Stimulated activated CD8-positive, alpha-beta memory T cell treated with anti-CD3 and anti-CD28 coated beads, Interleukin-12 subunit alpha, Interleukin-12 subunit beta, amount 100 ng/mL, for 1 hour (primary cell): Measurements from ENCODE around the gene FCER2.
A peak's percentile ranks its signal among the peaks of the same experiment; 100 is the strongest.

Experiments used
- DNase-seq: peaks from one replicate; pipeline ENCODE4 v3.0.0-alpha.2; 2020; ENCODE audit warnings: low read depth

Gene FCER2

DNA sequence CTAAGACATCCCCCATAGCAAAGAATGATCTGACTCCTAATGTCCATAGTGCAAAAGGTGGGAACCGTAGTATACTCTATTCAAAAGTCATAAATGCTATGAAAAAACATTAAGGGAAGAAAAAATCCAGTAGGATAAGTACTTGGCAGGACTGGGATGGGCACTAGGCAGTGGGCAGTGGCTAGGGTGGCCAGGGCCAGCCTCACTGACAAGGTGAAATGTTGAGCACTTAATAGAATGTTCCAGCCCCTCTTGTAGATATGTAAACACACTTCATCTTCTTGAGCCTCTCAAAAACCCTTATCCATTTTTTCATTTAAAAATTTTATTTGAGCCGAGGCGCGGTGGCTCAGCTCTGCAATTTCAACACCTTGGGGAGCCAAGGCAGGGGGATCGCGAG lies 31.4 kb upstream of the FCER2 start:
- no peak for DNase-seq

DNA sequence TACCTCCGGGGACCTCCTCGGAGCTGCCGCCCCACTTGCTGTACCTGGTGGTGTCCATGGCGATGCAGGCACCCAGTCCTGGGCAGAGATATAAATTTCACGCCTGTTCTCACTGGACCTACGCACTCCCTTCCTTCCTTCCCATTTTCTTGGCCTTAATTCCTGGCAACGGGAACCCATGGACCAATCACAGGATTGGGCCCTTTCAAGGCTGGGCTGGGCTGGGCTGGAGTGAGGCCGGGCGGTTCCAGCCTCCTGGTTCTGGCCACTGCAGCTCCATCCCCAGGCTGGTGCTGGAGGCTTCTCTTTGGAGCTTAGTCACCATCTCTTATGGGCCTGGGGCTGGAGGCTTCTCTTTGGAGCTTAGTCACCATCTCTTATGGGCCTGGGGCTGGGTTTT lies 30.1 kb upstream of the FCER2 start, which contains the start of gene CLEC4G:
CLEC4G (minus strand) TSS at position 66 of the 400 bp plus-strand sequence; CDS start at position 58, 8 bp downstream.
- DNase-seq = no peak

DNA sequence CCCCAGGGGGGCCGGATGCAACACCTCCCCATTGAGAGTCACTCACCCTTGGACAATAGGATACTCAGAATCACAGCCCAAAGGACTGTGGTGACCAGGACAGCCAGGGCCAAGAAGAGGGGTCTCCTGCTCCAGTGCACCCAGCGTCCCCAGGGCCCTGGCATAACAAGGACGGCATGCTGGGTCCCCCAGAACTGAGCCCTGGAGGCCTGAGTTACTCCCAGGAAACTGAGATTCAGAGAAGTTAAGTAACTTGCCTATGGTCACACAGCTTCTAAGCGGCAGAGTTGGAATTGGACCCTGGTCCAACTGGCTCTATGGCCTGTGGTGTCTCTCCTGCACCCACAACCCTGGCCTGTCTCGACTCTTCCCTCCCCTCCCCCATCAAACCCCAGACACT lies 29.7 kb upstream of the FCER2 start:
- no peak for DNase-seq

DNA sequence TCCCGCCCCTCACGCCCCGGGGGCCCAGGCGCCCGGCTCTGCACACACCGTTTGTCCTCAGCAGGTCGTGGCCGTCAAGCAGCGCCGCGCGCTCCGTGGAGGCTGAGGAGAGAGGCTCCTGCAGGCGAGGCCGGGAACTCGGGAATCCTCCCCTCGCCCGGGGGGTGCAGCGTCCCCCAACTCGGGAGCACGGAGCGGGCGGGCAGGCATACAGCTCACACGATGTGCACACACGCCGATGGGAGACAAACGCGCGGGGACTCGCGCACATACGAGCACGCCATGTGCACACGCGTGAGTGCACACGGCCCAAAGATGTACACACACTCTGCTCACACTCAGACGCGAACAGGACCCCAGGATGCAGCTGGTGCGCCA lies 29.3 kb upstream of the FCER2 start:
- DNase-seq = no peak

DNA sequence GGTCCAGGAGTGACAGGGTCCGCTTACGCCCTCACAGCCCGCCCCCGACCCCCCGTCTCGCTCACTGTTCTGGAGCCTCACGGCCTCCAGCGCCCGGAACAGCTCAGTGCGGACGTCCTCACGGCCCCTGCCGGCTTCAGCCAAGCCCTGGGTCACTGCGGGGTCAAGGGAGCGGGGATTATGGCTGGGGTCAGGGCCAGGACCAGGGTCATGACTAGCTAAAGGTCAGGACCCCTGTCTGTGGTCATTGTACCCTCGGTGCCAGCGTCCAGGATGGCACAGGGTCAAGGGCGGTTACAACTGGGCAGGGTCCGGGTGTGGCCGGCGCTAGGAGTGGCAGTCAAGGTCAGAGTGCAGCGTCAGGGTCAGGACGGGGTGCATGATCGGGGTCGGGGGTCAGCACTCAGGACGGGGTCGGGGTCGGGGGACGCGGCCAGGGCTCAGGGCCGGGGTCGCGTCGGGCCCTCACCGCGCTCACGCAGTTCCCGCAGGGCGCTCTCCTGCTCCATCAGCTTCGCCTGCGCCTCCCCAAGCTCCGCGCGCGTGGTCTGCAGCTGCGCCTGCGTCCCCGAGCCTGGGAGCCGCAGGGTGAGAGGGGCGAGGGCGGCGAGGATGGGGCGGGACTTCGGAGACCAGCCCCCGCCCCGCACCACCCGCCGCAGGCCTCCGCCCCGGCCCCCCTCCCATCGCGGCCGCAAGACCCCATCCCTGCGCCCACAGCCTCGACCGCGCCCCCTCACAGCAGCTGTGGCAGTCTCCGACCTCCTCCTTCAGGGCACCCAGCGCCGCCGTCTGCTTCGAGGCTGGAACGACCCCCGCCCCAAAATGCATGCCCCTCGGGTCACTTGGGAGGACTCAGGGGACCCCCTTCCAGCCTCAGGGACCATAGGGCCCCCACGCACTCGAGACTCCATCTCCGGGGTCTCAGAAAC lies 28.6 kb upstream of the FCER2 start:
- DNase-seq = no peak

DNA sequence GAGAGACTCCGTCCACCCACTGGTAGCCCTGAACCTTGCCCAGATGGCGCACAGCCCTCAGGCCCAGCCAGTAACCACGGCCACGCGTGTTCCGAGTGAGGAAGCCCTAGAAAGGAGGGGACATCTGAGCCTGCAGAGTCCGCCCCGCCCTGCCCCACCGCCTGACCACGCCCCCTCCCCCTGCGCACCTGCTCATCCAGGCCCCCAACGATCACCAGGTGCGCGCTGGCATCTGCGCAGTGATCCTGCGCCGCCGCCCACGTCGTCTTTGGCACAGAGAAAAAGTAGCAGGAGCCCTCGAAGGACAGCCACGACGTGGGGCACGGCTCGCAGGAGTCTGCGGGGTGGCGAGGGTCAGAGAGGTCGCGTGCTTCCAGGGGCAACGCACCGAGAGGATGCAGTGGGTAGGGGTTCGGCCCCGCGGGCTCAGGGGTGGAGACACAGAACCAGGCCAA lies 27.9 kb upstream of the FCER2 start:
- no peak for DNase-seq

DNA sequence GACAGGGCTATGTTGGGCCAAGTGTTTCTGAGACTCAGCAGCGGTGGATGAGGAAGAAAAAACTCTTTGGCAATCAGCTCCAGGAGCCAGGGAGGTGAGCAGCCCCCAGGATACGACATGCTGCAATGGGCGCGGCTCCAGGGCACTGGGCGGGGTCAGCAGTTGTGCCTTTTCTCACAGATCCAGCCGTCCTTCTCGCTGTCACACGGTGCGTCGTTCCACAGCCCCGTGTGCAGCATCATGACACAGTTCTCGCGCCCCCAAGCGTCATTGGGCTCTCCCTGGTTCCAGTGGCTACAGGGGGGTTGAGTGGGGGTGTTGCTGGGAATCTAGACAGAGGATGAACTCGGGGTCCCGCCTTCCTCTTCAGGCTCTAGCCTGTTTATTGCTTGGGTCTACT lies 27.3 kb upstream of the FCER2 start:
- no peak for DNase-seq

DNA sequence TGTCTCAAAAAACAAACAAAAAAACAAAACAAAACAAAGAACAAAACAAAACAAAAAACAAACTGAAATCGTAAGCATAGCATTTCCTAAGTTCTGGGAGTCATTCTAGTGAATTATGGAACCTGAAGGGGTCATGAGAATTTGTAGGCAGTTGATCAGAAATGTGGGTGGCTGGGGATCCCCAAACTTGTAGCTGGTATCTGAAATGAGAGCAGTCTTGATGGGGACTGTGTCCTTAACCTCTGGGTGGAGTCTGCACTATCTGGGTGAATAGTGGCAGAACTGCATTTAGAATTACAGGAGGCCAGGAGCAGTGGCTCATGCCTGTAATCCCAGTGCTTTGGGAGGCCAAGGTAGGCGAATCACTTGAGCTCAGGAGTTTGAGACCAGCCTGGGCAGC lies 23.9 kb upstream of the FCER2 start:
- DNase-seq = no peak

DNA sequence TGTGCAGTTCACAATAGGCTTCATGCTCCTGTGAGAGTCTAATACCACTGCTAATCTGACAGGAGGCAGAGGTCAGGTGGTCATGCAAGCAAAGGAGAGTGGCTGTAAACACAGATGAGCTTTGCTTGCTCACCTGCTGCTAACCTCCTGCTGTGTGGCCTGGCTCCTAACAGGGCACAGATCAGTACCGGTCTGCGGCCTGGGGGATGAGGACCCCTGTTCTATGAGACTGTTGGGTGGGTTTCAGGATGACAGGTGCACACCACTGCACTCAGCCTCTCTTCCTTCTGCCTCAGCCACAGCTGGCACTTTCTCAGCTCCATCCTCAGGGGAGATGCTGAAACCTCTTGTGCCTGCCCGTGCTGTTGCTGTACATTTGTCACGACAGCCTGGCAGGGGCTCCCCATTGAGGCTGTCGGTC lies 20.3 kb upstream of the FCER2 start:
- no peak for DNase-seq

DNA sequence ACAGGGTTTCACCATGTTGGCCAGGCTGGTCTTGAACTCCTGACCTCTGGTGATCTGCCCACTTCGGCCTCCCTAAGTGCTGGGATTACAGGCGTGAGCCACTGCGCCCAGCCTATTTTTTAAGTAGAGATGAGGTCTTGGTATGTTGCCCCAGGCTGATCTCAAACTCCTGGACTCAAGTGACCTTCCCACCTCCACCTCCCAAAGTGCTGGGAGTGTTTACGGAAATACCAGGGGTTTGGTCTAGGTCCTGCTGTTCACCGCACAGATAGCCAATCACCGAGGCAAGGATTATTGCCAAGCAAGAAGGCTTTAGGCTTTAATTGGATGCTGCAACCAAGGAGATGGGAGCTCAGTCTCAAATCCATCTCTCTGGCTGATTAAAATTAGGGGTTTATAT lies 18.4 kb upstream of the FCER2 start:
- DNase-seq = no peak

DNA sequence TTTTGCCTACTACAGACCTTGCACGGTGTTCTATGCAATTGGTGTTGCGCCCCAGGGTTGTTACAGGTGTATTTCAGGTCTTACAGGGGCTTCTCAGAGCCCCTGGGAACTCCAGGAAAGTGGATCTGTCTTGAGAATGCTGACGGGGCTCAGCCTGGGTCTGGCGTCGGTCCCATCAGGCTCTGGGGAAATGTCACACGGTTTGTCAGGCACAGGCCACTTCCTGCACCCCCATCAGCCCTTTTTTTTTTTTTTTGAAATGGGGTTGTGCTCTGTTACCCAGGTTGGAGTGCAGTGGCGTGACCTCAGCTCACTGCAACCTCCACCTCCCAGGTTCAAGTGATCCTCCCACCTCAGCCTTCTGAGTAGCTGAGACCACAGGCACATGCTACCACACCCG lies 16.7 kb upstream of the FCER2 start:
- DNase-seq = no peak

DNA sequence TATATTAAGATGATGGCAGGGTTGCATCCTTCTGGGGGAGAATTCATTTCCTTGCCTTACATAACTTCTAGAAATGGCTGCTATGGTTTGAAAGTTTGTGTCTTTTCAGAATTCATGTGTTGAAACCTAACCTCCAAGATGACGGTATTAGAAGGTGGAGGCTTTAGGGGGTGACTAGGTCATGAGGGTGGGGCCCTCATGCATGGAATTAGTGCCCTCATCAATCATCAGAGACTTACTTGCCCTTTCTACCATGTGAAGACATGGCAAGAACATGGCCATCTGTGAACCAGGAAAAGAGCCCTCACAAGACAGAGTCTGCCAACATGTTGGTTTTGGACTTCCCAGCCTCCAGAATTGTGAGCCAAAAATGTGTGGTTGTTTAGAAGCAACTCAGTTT lies 14.8 kb upstream of the FCER2 start:
- DNase-seq = no peak

DNA sequence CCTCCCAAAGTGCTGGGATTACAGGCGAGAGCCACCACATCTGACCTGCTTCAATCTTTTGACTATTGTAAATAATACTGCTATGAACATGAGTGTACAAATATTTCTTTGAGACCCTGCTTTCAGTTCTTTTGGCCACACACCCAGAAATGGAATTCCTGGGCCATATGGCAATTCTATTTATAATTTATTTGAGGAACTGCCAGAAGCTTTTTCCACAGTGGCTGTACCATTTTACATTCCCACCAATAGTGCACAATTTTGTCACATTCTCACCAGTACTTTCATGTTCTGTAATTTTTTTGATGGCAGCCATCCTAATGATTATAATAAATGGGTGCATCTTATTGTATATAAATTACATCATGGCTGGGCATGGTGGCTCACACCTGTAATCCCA lies 13.7 kb upstream of the FCER2 start:
- no peak for DNase-seq

DNA sequence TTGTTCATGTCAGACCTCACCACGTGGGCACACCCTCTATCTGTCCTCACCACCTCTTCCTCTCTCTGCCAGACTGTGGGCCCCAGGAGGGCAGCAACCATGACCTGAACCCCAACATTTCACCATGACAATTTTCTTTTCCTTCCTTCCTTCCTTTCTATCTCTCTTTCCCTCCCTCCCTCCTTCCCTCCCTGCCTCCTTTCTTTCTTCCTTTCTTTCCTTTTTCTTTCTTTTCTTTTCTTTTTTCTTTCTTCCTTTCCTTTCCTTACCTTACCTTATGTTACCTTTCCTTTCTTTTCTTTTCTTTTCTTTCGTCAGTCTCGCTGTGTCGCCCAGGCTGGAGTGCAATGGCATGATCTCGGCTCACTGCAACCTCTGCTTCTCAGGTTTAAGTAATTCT lies 8.7 kb upstream of the FCER2 start:
- DNase-seq = no peak

DNA sequence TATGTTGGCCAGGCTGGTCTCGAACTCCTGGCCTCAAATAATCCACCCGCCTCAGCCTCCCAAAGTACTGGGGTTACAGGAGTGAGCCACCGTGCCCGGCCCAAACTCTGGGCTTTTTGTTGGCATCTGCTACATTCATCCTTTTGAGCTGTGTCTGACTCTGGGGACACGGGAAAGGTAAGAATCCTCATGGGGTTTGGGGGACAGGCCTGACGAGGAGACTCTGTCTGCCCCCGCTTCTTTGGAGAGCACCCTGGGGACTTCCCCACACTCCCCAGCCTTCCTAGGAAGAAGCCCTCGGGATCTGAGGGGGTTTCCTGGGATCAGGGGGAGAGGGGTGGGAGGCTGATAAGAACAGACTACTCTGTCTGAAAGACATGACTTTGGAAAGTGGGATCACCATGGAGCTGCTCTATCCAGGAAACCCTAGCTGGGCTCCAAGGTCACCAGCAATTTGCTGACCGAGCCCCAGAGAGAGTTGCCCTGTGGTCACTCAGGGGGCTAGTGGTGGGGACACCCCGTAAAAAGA lies 8.1 kb upstream of the FCER2 start:
- no peak for DNase-seq

DNA sequence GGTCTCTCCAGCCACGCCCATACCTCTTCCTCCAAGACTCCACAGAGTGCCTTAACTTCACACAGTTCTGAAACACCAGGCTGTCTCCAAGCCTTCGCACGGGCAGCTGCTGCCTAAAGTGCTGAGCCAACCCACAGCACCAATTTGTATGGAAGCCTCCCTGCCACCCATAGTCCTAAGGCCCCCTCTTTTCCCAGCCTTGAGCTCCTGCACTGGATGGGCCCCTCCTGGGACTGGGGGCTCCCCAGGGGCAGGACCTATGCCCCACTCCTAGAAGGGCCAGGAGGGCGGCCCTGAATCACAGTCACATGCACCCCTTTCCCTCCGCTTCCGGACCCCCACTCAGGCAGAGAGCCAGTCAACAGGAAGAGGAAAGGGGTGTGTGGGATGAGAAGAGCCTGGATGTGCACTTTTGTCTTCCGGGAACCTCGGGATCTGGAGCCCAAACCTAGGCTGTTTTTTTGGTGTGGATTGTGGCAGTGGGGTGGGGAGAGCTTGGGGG lies 5.1 kb upstream of the FCER2 start:
- no peak for DNase-seq

DNA sequence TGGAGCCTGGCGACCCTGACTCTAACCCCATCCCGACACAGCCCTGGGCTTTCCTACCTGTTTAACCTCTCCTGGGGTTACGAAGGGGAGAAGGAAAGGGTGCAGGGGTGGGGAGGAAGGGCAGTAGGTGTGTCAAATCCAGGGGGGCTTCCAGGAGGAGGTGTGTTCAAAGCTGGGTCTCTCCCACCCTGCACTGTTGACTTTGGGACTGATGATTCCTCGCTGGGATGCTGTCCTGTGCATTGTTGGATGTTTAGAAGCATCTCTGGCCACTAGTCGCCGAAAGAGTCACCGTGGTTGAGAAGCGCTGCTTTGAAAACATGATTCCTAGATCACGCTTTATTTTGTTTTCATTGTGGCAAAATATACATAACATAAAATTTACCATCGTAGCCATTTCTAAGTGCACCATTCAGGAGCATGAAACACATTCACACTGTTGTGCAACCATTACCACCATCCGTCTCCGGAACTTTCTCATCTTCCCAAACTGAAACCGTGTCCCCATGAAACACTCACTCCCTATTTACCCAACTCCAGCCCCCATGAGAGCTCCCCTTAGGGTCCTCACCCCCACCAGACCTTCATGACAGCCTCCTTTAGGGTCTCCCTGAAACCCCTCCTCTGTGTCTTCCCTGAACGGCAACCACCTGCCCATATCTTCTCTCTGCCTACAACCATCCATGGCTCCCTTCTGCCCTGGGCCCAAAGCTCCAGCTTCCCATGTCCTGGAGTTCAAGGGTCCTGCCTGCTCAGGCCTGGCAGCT lies 4.4 kb upstream of the FCER2 start:
- DNase-seq = no peak

DNA sequence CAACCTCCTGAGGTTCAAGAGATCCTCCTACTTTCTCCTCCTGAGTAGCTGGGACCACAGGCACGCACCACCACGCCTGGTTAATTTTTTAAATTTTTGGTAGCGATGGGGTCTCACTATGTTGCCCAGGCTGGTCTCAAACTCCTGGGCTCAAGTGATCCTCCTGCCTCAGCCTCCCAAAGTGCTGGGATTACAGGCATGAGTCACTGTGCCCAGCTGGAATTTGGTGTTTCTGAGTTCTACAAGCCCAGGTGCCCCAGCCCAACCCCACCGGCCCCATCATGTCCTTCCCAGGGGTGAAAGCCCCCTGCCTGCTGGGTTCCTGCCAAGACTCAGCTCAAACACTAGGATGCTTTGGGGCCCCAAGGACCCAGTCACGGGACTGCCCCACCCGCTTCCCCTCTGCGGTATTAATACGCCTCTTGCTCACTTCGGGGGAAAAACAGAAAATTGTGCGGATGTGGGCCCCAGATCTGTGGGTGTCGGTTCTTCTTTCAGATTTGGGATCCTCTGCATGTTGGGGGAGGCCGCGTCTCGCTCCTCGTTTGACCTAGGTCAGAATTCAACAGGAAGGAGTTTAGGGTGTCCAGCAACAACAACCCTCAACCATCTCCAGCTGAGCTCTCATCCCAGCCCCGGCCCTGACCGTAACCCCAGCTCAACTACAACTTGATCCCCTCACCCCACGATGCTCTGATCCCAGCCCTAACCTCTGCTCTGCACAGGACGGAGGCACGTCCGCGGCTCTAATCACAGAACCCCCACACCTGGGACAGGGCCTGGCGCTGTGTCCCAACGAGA lies 3.7 kb upstream of the FCER2 start:
- DNase-seq = peak; percentile 56

DNA sequence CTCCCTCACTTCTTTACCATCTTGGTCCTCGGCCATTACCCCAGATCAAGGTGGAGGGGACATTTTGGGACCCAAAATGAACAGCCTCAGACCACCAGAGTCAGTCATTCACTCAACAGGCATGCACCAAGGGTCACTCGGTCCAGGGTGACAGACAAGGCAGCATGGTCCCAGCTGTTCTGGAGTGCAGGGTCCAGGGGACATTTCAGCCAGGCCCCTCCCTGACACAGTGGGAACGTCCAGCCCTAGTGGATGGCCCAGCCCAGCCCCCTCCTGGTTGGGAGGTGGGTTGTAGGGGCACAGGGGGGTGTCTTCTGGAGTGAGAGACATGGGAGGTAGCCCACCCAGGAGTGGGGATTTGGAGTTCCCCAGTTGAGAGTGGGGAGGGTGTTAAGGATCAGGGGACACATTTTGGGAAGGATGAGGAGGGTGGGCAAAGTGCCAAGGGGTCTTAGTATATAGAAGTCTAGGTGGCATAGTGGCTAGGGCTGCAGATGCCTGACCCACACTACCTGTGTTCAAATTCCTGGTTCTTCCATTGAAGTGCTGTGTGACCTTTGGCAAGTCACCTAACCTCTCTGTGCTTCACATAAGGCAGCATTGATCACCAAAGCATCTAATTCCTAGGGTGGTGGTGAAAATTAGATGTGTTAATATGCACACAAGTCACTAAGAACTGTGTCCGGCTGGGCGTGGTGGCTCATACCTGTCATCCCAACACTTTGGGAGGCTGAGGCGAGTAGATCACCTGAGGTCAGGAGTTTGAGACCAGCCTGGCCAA lies 2.5 kb upstream of the FCER2 start:
- DNase-seq = no peak

DNA sequence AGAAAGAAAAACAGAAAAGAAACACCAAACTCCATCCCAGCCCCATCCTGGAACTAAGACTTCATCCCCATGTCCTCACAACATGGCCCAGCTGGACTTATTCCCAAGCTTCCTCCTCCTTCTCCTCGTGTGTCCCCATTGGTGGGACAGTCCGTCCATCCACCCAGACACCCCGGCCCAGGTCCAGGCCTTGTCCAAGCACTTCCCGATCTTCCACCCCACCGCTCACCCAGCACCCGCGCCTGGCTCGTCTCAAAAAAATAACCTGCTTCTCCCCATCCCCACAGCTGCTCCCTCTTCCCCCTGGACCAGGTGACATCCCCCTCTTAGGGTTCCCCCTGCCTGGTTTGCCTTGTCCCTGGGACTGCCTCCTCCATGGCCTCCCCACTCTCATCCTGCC lies 1.4 kb upstream of the FCER2 start:
- no peak for DNase-seq

DNA sequence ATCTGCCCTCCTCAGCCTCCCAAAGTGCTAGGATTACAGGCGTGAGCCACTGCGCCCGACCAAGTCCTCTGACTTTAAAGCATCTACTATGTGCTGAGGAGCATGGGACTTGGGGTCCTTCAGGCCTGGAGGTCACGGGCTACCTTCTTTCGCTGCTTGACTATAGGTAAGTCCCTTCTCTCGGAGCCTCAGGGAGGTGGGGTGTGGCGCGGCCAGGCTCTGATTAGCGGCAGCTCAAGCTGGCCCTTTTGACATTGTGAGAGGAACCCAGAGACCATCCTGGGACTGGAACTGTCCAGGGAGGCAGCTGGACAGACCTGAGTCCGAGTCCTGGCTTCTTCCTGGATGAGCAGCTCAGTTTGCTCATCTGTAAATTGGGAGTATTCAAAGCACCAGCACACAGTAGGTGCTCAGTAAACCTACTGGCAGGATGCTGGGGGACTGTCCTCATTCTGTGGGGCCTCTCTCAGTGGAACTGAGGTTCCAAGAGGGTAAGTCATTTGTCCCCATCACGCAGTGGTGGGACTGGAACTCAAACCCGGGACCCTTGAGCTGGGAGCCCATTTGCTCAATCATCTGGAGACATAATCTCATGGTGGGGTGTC lies 780 bp downstream of the FCER2 start:
- no peak for DNase-seq
